Activated naive CD4-positive, alpha-beta T cell (primary cell): ENCODE results near the gene CNGA2.

Experiments
- DNase-seq, 4 experiments: peaks; one replicate each; lab custom pipeline; 2025; lab: John Stamatoyannopoulos, UW

The CNGA2 gene

GRCh38 chrX:151712253-151712652, 22.3 kb upstream of the CNGA2 start:
- DNase-seq: no peak

GRCh38 chrX:151713849-151714248, 20.7 kb upstream of the CNGA2 start:
- no peak for DNase-seq

- no peak for DNase-seq
These were observed 20.2 kb upstream of the CNGA2 start for GRCh38 chrX:151714362-151714761.

GRCh38 chrX:151715752-151716151, 18.8 kb upstream of the CNGA2 start, which contains the start of gene FATE1:
FATE1 (plus strand) TSS chrX:151716035; CDS start chrX:151716120, 85 bp downstream.
- DNase-seq: no peak

- no peak for DNase-seq
These were observed 12.2 kb upstream of the CNGA2 start for GRCh38 chrX:151722241-151722846.

- DNase-seq: no peak
These were observed 11.3 kb upstream of the CNGA2 start for GRCh38 chrX:151723156-151723760.

GRCh38 chrX:151724563-151725337, 9.8 kb upstream of the CNGA2 start:
- no peak for DNase-seq

- DNase-seq: no peak
These were observed 9.3 kb upstream of the CNGA2 start for GRCh38 chrX:151725338-151725614.

GRCh38 chrX:151726751-151727150, 7.8 kb upstream of the CNGA2 start:
- no peak for DNase-seq

- no peak for DNase-seq
These were observed 7.2 kb upstream of the CNGA2 start for GRCh38 chrX:151727346-151727745.

- no peak for DNase-seq
These were observed 5.4 kb upstream of the CNGA2 start for GRCh38 chrX:151729056-151729725.

- no peak for DNase-seq
These were observed 673 bp downstream of the CNGA2 start for GRCh38 chrX:151735219-151735618.

- no peak for DNase-seq
These were observed 2.1 kb downstream of the CNGA2 start for GRCh38 chrX:151736685-151737084.

GRCh38 chrX:151737494-151737893, 2.9 kb downstream of the CNGA2 start:
- DNase-seq: no peak

- DNase-seq: no peak
These were observed 4.2 kb downstream of the CNGA2 start for GRCh38 chrX:151738751-151739150.

GRCh38 chrX:151741606-151742005, 7.1 kb downstream of the CNGA2 start:
- DNase-seq: no peak

- DNase-seq: no peak
These were observed 7.8 kb downstream of the CNGA2 start for GRCh38 chrX:151742311-151742710.

- DNase-seq: no peak
These were observed 9.3 kb downstream of the CNGA2 start for GRCh38 chrX:151743651-151744470.

- DNase-seq: no peak
These were observed 11.1 kb downstream of the CNGA2 start for GRCh38 chrX:151745651-151746050.

GRCh38 chrX:151746502-151746901, 12.0 kb downstream of the CNGA2 start:
- no peak for DNase-seq

- no peak for DNase-seq
These were observed 16.0 kb downstream of the CNGA2 start for GRCh38 chrX:151750511-151750910.

- no peak for DNase-seq
These were observed 18.3 kb downstream of the CNGA2 start for GRCh38 chrX:151752847-151753246.
